Heart left ventricle (tissue), 13 donors: Measurements from ENCODE around the gene RUNX2.

Source experiments
- CTCF ChIP-seq, 12 donors: fragments of 200-600 bp; sonication (generic) in 4 of 12; IDR thresholded peaks; one replicate each; pipeline versions ENCODE4 v1.5.0 to v1.8.0; 2018 to 2022; ENCODE audit warnings: antibody characterized with exemption in 12 of 12, mild to moderate bottlenecking in 5 of 12
- POLR2A ChIP-seq, 2 donors: fragments of 450-650 bp; IDR thresholded peaks; one replicate each; pipeline ENCODE4 v1.6.1; 2017; ENCODE audit warnings: antibody characterized with exemption in 2 of 2, mild to moderate bottlenecking in 2 of 2, moderate library complexity in 2 of 2
- donor health status: ischemic (EF 13 %, LVEDD 7.1; RV severe dilation, severe dysfunction).
- donor health status: DM: no; HTN: yes; CAD: no.
- donor health status: DM: no; HTN: no; CAD: no.
- donor health status: ischemic (EF 25% LVEDD 6.9; RV normal size, moderate dysfunction).
- donor health status: ischemic (EF 25% LVEDD 5.7; RV mildly dilated, moderate dysfunction).
- donor health status: ischemic (EF 35%, LVEDD 5.7; RV mildly dilated, moderate dysfunction).
- donor health status: nonischemic (EF 11% LVEDD 7.7; RV severe dilation, severe dysfunction).
- donor health status: DM: yes; HTN: yes; CAD: no.
- donor health status: PGD.
- donor health status: ischemic (EF 29% LVEDD 5.4; RV normal size, mild dysfunction).
- donor health status: nonischemic (EF 23%, LVEDD 6.1; RV moderate dilation, normal function).

GRCh38 chr6:45505470-45505869 lies 177.3 kb downstream of the RUNX2 start:
- TF ChIP-seq CTCF (IDR thresholded peaks at IDR 0.05) (no peak), POLR2A (IDR thresholded peaks at IDR 0.05) (no peak)
